ENCODE results near the gene COL4A2. TPM values are rescaled to one million over a fixed set of nuclear protein-coding genes. Genes with fewer than 3 reads are reported as not detected.
"Not testable (repeated sequence)": the region's sequence is repeated elsewhere in the genome, so short reads cannot be mapped to it uniquely, and the experiment has no call there.

COL4A2 gene
- total RNA-seq, 6 donors from 2014 or later = 169 to 458 (median 258) TPM

DNA sequence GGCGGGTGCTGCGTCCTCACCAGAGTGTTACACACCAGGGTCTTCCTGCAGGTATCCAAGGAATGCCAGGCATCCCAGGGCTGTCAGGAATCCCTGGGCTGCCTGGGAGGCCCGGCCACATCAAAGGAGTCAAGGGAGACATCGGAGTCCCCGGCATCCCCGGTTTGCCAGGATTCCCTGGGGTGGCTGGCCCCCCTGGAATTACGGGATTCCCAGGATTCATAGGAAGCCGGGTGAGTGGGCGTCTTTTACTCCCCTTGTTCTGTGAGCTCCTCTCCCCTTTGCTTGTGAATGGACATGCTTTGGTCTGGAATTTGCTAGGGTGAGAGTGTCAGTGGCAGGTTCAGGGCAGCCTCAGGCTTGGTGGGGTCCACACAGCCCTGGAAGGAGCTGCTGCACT lies 178.5 kb downstream of the COL4A2 start:
- H3K4me3 ChIP-seq = no peak overlapping the region
- H3K4me1 ChIP-seq = no peaks in the 10 kb centered on the region
- ATAC-seq (ENCODE audit: low FRiP score in 2 of 2) (no peak), DNase-seq (peak in 1 of 2 donors; percentile 23)
- TF ChIP-seq, protein P1, sequence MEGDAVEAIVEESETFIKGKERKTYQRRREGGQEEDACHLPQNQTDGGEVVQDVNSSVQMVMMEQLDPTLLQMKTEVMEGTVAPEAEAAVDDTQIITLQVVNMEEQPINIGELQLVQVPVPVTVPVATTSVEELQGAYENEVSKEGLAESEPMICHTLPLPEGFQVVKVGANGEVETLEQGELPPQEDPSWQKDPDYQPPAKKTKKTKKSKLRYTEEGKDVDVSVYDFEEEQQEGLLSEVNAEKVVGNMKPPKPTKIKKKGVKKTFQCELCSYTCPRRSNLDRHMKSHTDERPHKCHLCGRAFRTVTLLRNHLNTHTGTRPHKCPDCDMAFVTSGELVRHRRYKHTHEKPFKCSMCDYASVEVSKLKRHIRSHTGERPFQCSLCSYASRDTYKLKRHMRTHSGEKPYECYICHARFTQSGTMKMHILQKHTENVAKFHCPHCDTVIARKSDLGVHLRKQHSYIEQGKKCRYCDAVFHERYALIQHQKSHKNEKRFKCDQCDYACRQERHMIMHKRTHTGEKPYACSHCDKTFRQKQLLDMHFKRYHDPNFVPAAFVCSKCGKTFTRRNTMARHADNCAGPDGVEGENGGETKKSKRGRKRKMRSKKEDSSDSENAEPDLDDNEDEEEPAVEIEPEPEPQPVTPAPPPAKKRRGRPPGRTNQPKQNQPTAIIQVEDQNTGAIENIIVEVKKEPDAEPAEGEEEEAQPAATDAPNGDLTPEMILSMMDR (IDR thresholded peaks at IDR 0.05) = no peak
- TF ChIP-seq EP300 (IDR thresholded peaks at IDR 0.05) (no peak), POLR2AphosphoS5 (IDR thresholded peaks at IDR 0.05) (no peak), POLR2A (IDR thresholded peaks at IDR 0.05) (no peak)
- H3K27me3 ChIP-seq = no peaks in the 10 kb centered on the region
- no peak overlapping the region for H3K27ac ChIP-seq
- WGBS, 2 donors = 66 to 82% methylated on average over 4 to 9 of the region's 9 CpGs
- H3K36me3 ChIP-seq = peaks cover 6 to 87% (median 54%) of the 10 kb centered on the region in 4 donors
- H3K9me3 ChIP-seq = no peaks in the 10 kb centered on the region

- H3K4me3 ChIP-seq = no peak overlapping the region
- H3K4me1 ChIP-seq = no peaks in the 10 kb centered on the region
- H3K9me3 ChIP-seq = no peaks in the 10 kb centered on the region
- TF ChIP-seq, protein P1 (IDR thresholded peaks at IDR 0.05) = no peak
- TF ChIP-seq POLR2AphosphoS5 (IDR thresholded peaks at IDR 0.05) (no peak), POLR2A (IDR thresholded peaks at IDR 0.05) (no peak), EP300 (IDR thresholded peaks at IDR 0.05) (no peak)
- H3K27ac ChIP-seq = no peak overlapping the region
- no peak for ATAC-seq (ENCODE audit: low FRiP score in 2 of 2)
- peak in 1 of 2 donors; percentile 30 for DNase-seq
- peaks cover 6 to 90% (median 57%) of the 10 kb centered on the region in 4 donors for H3K36me3 ChIP-seq
- H3K27me3 ChIP-seq = no peaks in the 10 kb centered on the region
- WGBS, 2 donors = 88 to 92% methylated on average over 8 to 15 of the region's 15 CpGs
These were observed 179.1 kb downstream of the COL4A2 start for GRCh38 chr13:110486061-110486715.

- WGBS, 2 donors = 81 to 82% methylated on average over 3 of the region's 3 CpGs
- H3K27ac ChIP-seq; ATAC-seq (ENCODE audit: low FRiP score in 2 of 2); H3K4me1 ChIP-seq; DNase-seq; H3K4me3 ChIP-seq; H3K27me3 ChIP-seq; H3K9me3 ChIP-seq: not testable (repeated sequence)
- H3K36me3 ChIP-seq = peaks cover 6 to 94% (median 64%) of the 10 kb centered on the region in 4 donors
These were observed 179.8 kb downstream of the COL4A2 start for GRCh38 chr13:110486880-110487279.

GRCh38 chr13:110490009-110490770 lies 183.1 kb downstream of the COL4A2 start:
- TF ChIP-seq EP300 (IDR thresholded peaks at IDR 0.05) = no peak
- TF ChIP-seq, protein P1 (IDR thresholded peaks at IDR 0.05) = no peak
- no peak for TF ChIP-seq POLR2AphosphoS5 (IDR thresholded peaks at IDR 0.05)
- no peak for TF ChIP-seq POLR2A (IDR thresholded peaks at IDR 0.05)
- peaks cover 0 to 95% (median 61%) of the 10 kb centered on the region in 4 donors for H3K36me3 ChIP-seq
- no peak overlapping the region for H3K27ac ChIP-seq
- ATAC-seq (ENCODE audit: low FRiP score in 2 of 2) (no peak), DNase-seq (peak in 1 of 2 donors; percentile 54)
- H3K4me3 ChIP-seq = no peak overlapping the region
- H3K27me3 ChIP-seq = no peaks in the 10 kb centered on the region
- no peaks in the 10 kb centered on the region for H3K9me3 ChIP-seq
- 81 to 84% methylated on average over 24 of the region's 24 CpGs for WGBS, 2 donors
- H3K4me1 ChIP-seq = no peaks in the 10 kb centered on the region

DNA sequence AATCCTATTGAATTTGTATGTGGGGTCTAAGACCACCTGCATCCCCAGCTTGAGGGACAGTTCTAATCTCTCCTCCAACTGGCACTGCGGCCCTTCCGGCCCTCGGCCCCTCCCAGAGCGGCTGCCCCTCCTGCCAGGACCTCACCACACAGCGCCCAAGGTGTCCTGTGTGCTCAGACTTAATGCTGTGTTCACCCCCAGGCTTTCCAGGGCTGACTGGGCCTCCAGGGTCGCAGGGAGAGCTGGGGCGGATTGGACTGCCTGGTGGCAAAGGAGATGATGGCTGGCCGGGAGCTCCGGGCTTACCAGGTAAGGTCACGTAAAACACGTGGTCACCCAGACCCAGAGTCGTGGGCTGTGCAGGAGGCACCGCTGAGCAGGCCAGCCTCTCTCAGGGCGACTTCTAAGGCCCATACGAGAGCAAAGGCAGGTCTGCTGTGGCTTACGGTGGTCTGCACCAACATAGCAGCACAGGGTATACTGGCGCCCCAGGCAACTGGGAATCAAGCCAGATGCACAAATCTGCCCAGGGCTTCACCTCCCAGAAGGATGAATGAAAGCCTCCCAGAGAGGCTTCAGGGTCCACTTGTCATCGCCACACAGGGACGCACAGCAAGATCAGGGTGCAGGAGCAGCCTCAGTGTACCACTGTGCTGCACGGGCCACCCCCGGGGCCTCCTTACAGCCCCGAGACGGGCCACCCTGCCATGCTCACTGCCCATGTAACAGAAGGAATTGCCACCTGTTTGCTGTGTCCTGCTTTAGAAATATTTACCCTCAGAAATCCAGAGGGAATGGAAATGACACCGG lies 185.0 kb downstream of the COL4A2 start:
- WGBS, 2 donors = 89 to 91% methylated on average over 18 to 23 of the region's 24 CpGs
- Histone ChIP-seq H3K4me3 (no peak overlapping the region), H3K9me3 (no peaks in the 10 kb centered on the region), H3K27ac (no peak overlapping the region), H3K36me3 (peaks cover 0 to 100% (median 68%) of the 10 kb centered on the region in 4 donors), H3K4me1 (no peaks in the 10 kb centered on the region), H3K27me3 (no peaks in the 10 kb centered on the region)
- DNase-seq = peak in 1 of 2 donors; percentile 62
- TF ChIP-seq, protein P1 (IDR thresholded peaks at IDR 0.05) = no peak
- TF ChIP-seq EP300 (IDR thresholded peaks at IDR 0.05) = no peak
- TF ChIP-seq POLR2A (IDR thresholded peaks at IDR 0.05) = no peak
- no peak for TF ChIP-seq POLR2AphosphoS5 (IDR thresholded peaks at IDR 0.05)
- ATAC-seq (ENCODE audit: low FRiP score in 2 of 2) = no peak
